Endometrium (tissue), 2 donors: ENCODE results near the gene PRPH2.

Experiments
- FAIRE-seq: peaks from 2 replicates; lab custom pipeline; 2012; peaks lifted over from hg19 to GRCh38; lab: Jason Lieb, UNC
- donor health status: control.
- donor health status: control.

Gene PRPH2, protein sequence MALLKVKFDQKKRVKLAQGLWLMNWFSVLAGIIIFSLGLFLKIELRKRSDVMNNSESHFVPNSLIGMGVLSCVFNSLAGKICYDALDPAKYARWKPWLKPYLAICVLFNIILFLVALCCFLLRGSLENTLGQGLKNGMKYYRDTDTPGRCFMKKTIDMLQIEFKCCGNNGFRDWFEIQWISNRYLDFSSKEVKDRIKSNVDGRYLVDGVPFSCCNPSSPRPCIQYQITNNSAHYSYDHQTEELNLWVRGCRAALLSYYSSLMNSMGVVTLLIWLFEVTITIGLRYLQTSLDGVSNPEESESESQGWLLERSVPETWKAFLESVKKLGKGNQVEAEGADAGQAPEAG

DNA sequence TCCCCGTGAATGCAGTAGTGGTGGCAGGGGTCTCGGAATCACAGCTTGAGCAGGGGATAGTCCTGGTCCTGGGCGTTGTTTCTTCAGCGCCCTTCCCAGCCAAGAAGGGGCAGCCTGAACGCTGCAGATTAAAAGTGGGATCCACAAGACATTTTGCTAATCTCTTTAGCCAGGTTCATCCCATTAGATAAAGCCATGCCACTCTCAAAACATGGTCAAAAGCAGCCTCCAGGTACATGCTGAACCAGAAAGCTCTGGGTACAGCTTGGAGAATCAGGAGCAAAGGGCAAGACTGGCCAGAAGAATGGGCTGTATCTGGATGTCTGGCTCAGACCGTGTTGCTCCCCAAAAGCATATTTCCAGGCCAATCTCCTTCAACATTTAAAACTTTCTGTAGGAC, at the start of gene PRPH2:
TSS of gene PRPH2 (minus strand) at position 101 of the 400 bp plus-strand sequence. CDS start 263 bp downstream, outside the sequence.
- FAIRE-seq, result no peak

DNA sequence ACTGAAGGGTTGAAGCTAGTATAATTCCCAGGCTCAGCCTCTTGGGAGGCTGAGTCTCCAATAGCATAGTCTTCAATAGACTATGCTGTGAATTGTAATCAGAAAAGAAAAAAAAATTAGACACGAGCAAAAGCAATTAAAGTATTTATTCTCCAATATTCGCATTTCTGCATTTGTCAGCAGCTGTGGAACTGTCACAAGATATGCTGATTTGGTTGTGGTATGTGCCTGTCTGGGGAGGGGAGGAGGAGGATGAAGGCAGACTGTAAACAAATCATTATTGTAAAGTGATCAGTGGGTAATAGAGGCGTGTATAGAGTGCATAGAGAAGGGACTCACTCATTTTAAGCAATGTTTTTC, 49.3 kb upstream of the PRPH2 start:
- FAIRE-seq, result no peak

DNA sequence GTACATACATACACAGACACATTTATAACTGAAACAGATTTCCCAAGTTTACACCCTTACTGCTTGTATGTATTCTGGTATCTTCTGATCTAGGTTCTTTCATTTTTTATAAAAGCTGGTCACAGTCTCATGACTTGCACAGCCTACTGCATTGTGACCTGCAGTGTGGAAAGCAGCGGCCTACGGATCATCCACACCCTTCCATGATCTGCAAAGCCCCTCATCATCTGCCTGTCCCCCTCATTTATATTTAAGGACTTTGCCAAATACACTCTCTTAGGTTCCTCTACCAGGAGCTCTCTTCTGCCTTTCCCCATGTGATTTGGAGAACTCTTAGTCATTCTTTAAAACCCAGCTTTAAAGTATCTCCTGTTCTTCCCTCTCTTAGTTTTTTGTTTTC, 47.4 kb upstream of the PRPH2 start:
- FAIRE-seq, result no peak

DNA sequence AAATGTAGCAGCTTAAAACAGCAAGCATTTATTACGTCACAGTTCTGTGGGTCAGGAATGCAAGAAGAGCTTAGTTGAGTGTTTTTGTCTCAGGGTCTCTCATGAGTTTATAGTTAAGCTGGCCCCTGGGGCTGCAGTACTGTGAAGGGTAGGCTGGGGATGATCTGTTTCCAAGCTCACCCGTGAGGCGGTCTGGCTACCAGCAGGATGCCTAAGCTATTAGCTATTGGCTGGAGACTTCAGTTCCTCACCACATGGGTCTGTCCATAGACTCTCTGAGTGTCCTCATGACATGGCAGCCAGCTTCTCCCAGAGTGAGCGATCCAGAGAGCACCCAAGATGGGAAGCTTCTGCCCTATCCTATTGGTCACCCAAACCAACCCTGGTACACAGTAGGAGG, 46.7 kb upstream of the PRPH2 start:
- no peak for FAIRE-seq

DNA sequence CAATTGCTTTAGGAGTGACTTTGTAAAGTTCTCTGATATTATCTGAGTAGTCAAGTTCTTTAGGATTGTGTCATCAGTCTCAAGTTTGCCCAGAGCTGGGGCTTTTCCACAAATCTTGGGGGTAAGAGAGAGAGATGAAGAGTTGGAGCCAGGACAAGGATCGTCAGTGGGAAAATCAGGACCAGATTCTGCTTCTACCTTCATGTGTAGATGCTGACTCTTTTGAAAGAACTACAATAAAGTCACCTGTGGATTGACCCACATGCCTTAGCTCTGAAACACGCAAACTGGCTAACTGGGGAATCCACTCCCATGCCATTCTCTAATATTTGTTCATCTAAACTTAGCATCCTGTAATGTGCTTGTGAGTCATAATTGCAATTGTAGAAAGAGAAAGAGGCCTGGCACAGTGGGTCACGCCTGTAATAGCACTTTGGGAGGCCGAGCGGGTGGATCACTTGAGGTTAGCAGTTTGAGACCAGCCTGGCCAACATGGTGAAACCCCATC, 43.8 kb upstream of the PRPH2 start:
- no peak for FAIRE-seq

DNA sequence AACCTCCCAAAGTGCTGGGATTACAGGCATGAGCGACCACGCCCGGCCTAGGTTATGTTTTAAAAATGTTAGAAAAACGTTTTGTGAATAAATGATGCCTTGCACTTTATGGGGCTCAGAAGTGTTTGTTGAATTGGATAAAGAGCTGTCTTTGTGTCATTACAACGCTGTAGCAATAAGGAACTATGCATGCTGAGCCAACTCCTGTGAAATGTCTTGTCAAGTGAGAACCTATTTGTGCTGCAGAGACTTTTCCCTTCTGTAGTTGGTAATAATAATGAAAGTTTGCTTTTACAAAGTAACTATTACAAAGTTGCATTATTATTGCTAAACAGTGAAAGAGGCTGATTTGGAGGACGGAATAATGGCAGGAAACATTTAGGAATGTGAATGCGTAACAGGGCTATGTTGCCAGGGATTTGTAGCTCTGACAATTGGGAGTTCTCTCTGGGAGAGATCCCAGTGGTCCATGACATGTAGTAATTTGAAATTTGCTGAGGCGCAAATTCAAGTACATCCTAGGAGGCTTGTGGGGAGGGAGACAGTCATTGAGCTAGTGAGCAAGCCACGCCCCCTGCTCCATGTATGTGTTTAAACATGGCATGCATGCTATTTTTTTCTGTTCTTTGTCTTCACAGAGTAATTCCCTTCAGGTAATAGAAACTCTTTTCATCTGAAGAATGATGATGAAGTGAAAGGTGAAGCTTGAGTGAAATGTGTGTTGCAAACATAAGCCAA, 42.7 kb upstream of the PRPH2 start:
- FAIRE-seq, result no peak

DNA sequence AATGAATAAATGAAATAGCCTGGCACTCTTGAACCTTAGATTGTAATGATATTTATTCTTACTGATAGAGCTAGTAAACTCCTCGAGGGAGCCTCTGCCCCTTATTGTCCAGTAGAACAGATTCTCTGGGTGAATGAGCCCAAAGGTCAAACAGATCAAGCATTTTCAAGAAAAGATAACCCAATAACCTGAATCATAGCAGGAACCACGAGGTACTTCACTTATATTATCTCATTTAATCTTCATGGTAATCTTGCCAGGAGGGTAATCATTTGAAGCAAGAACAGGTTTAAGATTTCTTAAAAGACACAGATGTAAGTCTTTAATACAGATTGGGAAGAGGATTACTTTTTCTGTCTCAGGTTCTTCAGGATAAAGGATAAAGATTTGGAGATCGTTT, 40.6 kb upstream of the PRPH2 start:
- FAIRE-seq, result no peak

DNA sequence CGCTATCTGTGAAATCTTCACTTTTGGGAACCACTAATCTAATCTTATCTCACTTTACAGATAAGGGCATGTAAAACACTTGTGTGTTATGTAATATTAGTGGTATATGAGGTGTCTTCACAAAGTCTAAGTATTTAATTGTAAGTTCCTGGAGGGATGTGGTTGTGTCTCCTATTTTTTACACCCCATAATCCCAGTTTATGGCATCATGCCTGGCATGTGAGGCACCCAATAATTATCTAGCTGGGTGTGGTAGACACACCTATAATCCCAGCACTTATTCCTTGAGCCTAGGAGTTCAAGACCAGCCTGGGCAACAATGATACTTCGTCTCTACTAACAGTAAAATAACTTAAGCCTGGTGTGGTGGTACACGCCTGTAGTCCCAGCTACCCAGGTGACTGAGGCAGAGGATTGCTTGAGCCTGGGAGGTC, 40.0 kb upstream of the PRPH2 start:
- FAIRE-seq, result no peak

DNA sequence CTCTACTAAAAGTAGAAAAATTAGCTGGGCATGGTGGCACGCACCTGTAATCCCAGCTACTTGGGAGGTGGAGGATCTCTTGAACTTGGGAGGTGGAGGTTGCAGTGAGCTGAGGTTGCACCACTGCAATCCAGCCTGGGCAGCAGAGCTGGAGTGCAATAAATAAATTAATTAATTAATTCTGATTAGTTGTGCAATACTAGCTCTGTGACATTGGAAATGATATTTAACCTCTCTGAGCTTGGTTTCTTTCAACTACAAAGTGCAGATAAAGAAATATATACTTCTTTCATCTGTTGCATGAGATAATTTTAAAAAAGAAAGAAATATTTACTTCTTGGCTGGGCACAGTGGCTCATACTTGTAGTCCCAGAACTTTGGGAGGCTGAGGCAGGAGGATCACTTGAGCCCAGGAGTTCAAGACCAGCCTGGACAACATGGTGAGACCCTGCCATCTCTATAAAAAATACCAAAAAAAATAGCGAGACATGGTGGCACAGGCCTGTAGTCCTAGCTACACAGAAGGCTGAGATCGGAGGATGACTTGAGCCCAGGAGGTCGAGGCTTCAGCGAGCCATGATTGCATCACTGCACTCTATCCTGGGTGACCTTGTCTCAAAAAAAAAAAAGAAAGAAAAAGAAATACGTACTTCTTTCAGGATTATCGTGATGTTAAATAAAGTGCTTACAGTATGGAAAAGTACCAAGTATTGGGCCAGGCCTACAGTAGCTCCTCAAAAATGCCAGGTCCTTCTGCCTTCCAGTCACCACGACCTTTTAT, 39.1 kb upstream of the PRPH2 start:
- FAIRE-seq, result no peak

DNA sequence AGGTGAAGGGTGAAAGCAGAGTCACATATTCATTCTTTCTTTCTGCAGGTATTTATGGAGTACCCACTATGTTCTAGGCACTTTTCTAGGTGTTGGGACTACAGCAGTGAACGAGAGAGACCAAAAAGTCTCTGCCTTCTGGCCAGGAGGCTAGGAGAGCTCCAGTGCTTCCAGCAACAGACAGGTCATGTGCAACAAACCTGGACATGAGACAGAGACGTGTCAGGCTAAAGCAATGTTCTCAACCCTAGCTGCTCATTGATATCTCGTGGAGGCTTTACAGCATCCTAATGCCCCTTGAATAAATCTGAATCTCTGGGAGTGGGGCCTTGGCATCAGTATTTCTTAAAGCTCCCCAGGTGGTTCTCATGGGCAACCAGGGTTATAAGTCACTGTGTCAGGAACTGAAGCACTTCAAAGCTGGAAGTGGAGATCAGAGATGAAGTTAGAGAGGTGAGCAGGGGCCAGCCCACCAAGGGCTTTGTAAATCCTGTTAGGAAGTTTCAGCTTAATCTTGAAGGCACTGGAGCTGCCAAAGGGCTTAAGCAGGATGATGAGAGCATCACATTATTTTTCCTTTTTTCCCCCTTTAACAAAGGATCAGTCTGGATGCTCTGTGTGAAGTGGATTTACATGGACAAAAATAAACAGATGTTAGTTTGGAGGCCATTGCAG, 36.5 kb upstream of the PRPH2 start:
- FAIRE-seq, result no peak

DNA sequence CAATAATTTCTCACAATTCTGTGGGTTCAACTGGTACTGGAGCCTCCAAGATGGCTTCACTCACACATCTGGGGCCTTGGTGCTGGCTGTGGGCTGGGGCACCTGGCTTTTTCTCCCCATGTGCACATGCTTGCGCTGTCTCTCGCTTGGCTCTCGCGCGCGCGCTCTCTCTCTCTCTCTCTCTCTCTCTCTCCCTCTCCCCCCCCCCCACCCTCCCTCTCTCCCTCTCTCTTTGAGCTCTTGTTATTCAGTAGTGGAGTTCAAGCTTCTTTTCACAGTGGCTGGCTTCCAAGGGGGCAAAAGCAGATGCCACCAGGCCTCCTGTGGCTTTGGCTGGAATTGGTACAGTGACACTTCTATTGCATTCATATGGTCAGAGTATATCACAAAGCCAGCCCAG, 34.3 kb upstream of the PRPH2 start:
- no peak for FAIRE-seq

DNA sequence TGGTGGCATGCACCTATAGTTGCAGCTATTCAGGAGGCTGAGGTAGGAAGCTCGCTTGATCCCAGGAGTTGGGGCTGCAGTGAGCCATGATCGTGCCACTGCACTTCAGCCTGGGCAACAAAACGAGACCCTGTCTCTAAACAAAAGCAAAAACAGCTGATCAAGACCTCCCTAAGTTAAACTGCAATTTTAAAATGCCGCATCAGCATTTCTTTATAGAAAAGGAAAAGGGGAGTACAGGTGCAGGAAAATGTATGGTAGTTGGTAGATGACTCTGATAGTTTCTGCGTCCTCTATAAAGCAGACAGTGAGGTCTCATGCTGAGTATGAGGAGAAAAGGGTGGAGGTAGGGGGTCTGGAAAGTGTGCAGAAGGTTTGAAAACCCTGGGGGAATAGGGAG, 32.4 kb upstream of the PRPH2 start:
- no peak for FAIRE-seq

DNA sequence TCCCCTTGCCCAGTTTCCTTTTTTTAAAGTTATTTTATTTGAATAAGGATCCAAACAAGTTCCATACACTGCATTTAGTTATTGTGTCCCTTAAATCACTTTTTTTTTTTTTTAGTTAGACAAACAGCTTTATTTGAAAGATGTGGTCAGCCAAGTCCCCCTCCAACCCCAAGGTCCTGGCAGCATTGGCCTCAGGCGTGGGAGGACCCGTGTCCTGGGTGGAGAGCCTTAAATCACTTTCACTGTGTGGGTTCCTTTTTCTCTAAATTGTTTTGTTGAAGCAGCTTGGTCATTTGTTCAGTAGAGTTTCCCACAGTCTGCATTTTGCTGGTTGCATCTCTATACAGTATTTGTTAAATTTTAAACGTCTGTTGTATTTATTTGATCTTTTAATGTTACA, 28.7 kb upstream of the PRPH2 start:
- FAIRE-seq, result no peak

DNA sequence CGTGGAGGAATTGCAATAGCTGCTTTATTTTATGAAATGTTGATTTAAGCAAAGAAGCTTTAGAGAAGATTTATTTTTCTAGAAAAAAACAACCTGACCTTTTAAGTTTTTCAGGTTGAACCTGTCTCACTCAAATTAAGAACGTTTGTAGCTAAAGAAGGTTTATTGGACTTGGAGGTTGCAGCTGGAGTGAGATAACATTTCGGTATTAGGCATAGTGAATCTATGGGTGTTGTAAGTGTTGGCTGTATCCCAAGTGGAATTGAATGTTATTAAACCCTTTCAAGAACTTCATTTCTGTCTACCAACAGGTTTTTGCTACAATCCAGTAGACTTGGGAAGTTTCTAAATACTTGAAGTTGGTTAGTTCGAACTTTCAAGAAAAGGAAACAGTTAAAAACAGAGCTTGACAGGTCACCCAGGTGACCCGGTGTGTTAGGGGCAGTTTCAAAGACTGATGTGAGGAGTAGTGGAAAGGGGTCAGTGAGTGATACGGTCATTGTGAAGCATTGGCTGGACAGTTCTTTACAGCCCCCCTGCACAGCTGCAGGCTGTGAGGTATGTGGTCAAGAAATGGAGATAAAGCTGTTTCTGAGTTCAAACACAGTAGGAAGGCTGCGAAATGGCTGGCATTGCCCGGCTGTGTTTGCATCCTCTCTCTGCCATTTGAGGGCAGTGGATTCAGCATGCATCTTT, 26.0 kb upstream of the PRPH2 start:
- no peak for FAIRE-seq

DNA sequence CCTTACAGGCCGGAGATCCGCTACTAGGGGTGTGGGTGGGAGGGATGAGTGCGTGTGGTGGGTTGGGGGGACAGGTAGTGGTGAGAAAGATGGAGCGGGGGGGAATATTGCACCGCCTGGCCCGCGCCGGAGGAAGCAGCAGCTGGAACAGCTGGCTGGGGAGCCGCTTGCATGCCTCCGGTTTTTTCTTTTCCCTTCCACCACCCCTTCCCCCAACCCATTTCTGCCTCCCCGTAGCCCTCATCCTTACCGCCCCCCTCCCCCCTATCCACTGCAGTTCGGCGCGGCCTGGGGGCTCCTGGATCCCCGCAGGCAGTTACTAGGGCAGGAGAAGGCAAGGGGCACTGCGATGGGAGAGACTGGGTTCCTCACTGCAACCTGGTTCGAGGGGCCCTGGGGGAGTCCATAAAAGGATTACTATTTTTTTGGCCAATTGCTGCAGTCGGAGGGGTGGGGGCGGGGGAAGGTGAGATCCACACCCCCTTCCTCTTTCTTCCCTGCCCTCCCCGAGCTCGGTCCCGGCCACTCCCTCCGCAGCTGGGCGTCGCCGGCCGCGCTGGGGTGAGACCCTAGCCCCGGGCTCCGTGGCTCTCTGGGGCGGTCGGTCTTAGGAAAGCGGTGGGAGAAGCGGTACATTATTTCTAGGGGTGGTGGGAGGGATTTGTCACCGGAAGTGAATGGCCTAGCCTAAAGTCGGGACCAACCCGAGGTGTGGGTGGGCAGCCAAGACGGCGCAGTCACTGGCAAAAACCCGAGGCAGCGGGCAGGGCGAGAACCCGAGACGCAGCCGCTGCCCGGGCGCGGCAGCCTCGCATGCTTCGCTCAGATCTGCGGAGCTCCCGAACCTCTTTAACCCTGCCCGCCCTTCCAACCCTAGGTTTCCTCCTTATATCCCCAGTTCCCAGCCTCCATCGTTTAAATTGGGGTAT, 24.3 kb upstream of the PRPH2 start:
- no peak for FAIRE-seq

DNA sequence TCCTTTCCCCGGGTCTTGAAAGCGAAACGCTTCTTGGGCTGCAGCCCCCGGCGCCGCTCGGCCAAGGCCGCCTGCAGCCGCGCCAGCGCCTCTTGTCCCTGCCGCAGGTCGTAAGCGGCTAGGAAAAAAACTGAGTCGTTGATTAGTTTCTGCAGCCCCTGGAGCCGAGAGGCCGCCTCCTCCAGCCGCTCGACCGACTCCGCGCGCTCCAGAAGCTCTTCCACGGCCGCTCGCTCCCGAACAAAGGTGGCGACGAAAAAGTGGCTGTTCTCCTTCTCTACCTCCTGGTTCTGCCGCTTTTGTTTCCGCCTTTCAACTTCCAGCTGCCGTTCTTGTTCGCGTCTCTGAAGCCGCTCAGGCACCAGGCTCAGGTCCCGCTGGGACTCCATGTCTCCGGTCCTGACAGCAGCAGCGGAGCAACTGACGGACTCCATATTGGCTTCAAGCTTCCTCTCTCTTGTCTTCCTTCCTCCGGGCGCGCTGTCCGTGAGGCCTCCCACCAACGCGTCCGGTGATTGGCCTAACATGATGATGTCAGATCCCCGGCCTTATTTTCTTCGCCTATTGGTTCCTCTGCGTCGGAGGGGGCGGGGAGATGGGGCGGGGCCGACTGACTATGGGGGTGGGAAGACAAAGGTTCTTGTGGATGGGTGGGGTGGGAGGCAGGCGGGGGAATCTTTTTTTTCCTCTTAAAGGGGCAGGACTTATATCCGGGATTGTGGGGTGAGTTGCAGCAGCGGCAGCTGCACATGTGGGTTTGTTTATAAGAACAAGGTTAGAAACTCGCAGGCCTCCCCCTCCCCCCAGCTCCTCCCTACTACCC, 23.5 kb upstream of the PRPH2 start, which contains the start of gene TBCC:
TSS of gene TBCC (minus strand) at position 464 of the 823 bp plus-strand sequence. CDS start at position 434, 30 bp downstream.
- no peak for FAIRE-seq

DNA sequence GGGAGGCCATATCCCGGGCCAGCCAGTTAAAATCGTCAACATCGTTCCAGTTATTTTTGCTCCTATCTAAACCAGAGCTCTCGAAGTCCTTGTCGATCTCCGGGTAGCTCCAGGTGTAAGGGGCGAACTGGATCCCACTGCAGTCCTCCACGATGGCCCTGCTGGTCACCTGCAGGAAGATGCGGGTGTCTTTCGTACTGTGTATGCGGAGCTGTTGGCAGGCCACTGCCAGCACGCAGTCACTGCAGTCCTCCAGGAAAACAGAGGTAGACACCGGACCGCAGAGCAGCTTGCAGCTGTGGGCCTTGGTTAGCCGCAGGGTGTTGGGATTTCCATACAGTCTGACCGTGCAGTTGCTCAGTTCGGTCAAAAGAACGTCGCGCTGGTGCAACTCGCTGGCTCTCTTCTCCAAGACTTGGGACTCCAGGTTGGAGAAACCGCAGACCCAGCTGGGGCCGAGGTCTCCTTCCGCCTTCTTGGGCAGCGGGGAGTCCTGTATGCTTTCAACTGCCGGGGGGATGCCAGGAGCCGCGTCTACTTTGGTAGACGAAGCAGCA, 22.8 kb upstream of the PRPH2 start:
- FAIRE-seq, result no peak

DNA sequence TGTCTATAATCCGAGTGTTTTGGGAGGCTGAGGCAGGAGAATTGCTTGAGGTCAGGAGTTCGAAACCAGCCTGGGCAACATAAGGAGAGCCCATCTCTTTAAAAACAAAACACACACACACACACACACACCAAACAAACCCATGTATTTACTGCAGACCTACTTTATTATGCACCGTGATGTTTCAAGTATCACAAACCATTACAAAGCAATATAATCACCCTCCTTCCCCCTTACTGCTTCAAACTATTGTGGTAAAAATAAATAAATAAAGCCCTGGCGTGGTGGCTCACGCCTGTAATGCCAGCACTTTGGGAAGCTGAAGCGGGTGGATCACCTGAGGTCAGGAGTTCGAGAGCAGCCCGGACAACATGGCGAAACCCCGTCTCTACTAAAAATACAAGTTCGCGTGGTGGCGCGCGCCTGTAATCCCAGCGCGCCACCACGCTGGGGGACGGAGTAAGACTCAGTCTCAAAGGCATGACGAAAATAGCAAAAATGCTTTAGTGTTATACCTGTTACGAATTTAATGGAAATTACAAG, 22.0 kb upstream of the PRPH2 start:
- no peak for FAIRE-seq
